M059J (cell line): ENCODE data around the gene SETD3. TPM values are rescaled to one million over a fixed set of nuclear protein-coding genes. Genes with fewer than 3 reads are reported as not detected.

Source experiments
- DNase-seq: peaks from one replicate; pipeline ENCODE4 v3.0.0-alpha.2; 2012; ENCODE audit warnings: low read depth
- total RNA-seq: library from RNA; depleted of rRNA; stranded (reverse); fragments of >200 nt; shearing (Covaris generic); gene quantifications from 2 replicates; pipeline ENCODE4 v1.2.3, GENCODE V29; 2014

The SETD3 gene
- total RNA-seq, 1 experiment from 2014 or later, result 41.5 TPM

DNA sequence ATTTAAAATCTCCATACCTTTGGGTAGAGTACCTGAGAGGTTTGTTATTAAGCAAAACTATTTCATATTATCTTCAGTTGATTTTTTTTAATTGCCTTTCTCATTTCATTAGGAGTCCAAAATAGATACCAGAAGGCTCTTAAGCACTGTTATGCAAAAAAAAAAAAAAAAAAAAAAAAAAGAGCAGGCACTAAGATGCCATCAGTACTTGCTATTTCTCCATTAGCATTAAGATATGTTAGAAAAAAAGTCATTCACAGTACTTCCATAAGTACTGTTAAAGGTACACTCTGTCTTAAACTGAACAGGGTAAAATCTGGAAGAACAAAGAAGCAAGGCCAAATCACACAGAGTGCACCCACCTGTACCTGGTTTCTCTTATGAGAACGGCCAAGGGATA, 57.2 kb downstream of the SETD3 start:
- DNase-seq, result no peak

- no peak for DNase-seq
Measured at GRCh38 chr14:99422228-99423010, 58.2 kb downstream of the SETD3 start.

GRCh38 chr14:99420711-99421110, 59.9 kb downstream of the SETD3 start:
- DNase-seq, result no peak

DNA sequence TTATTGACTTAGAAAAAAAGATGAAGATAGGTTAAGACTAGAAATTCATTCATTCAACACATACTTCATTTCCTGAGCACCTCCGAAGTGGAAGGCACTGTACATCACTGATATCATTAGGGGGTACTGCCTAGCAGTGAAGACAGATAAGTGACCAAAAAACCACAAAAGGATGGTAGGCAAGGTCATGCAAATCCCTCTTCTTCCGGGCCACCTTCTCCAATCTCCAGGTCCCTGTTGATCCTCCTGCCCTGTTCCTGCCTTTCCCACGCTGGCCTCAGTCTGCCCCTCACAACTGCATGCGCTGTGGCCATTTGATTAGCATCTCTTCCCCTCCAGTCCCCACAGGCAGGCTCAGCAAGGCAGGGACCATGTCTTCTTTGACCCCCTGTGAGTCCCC, 60.8 kb downstream of the SETD3 start:
- DNase-seq, result no peak

GRCh38 chr14:99418242-99418641, 62.4 kb downstream of the SETD3 start:
- DNase-seq, result no peak

GRCh38 chr14:99416909-99417308, 63.8 kb downstream of the SETD3 start:
- DNase-seq, result no peak

DNA sequence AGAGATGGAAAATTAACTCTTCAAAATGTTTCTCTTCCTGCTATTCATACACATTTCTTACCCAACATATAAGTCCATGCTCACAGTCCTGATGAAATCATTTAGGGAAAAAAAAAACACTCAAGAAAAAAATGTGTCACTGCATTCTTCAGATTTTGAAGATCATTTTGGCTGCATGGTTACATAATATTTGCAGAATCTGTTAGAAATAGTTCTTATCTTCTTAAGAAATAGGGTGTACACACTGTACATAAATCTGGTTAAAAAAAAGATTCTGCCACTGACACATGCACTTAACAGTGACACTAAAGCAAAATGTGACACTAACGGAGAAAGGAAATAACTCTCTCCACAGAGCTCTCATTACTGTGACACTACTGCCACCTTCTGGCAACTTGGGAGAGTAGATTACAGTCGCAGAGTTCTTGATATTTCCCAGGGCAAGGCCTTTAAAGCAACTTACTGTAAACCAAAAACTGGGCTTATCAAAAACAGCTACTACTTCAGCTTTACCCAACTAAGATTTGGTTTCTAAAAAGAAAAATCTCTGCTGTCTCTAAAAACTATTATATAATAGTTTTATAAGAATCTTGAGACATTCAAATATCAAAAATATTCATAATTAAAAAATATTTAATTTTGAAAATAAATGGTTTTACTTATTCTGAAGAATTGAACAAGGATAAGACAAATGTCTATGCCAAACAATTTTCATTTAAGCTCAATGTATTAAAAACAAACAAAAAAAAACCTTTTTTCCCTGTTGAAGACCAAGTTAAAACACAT, 65.0 kb downstream of the SETD3 start:
- peak; percentile 77 for DNase-seq

GRCh38 chr14:99413911-99414310, 66.7 kb downstream of the SETD3 start:
- DNase-seq, result no peak

DNA sequence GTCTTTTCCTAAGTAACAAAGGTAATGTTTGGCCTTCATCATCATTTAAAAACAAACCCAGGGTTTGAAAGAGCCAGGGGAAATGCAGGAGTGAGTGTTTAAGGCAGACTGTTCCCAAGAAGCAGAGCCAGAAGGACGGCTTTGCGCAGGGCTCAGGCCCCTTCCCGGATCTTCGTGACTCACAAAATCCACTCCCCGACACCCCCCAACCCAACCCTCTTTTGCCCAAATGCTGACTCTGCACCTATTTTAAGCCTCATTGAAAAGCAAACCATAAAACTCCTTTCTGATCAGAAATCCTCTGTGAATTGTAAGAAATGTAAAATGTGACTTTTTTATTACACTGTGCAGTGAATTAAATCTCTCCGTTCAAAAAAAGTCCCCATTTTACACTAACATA, 67.5 kb downstream of the SETD3 start:
- DNase-seq, result no peak

DNA sequence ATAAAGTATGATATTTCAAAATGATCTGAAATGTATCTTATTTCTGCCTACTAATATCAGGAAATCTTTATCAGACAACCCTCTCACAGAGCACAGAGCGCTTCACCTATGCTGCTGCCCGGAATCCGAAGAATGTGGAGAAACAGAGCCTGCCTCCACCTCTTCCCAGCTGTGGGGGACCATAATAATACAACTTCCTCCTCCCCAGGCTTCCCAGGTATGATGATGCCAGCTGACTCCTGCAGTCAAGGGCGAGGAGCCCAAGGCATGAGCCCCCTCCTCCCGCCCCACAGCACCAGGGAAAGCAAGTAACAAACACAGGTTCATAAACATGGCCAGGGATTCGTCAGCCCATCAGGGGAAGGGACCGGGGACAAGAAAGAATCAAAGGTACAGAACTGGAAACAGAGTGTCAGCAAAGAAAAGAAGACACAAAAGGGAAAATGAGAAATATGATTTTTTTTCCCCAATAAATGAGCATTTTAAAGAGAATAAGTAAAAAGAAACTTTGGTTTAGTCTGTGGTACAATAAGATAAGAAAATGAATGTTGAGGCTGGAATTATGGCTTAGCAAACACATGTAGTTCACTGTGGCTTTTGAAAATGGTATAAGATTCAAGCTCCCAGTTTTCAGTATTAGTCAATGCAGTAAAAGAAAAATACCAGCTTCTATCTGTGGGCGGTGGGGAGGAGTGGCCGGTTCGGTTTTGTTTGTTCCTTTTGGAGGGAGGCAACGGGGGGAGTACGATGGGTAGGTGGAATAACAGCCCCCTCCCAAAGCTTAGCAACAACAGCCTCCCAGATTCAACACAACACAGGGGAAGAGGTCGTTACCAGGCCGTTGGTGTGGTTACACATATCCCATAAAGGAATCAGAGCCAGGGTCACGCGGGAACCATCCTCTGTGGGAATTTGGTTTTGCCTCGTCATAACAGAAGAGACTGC, 68.3 kb downstream of the SETD3 start:
- DNase-seq, result peak; percentile 7

DNA sequence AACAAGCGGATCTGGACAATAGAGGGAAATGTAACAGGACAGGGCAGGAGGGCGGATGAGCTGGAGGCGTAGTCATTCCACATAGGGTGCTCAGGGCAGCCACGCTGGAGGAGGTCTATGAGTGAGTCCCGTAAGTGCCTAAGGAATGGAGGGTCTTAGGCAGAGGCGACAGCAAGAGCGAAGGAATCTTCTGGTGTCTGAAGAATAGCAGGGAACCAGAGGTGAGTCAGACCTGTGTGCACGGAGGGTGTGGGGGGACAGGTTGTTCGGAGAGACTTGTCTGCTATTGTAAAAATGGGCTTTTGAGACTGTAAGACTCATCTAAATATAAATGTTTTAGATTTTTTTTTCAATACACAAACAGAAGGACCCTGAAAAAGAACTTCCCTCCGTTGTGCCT, 70.6 kb downstream of the SETD3 start:
- no peak for DNase-seq

DNA sequence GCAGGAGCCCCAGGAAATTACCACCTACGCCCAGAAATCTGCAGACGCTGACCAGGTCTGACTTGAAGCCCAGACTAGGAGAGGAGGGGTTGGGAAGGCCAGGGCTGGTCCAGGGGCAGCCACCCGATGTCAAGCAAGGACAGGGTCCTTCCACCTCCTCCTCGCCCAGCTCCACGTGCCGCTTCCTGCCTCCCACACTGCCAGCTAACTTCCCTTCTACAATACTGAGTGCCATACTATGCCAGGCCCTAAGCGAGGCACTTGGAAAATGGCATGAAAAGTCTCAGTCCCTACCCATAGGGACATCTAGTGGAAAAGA, 71.7 kb downstream of the SETD3 start:
- DNase-seq, result no peak

DNA sequence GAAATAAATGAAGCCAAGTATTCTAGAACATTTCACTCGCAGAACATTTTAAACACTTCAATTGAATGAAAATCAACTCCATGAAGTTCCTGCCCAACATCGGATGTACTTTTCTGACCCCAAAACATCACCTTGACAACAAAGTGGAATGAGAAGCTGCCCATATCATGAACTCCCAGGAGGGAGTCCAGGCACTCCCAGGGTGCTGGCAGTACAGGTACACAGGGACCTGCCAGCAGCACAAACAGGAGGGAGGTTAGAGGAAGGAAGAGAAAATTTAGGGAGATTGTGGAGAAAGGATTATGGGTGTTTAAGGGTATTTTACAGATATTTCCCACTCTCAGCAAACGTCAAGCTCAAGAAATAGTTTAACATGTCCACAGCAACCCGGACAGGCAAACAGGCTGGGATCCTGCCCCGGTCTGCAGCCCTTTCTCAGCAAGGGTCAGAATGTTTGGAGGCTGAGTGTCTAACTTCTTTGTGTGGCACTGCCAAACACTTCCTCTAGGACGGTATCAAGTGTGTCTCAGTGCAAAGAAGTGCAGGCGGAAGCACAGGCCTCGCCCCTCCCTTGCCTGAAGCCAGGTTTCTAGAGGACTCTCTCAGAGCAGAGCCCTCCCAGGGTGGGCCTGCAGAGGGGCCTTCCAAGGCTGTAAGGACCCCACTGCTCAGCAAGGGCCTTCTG, 72.2 kb downstream of the SETD3 start:
- no peak for DNase-seq

DNA sequence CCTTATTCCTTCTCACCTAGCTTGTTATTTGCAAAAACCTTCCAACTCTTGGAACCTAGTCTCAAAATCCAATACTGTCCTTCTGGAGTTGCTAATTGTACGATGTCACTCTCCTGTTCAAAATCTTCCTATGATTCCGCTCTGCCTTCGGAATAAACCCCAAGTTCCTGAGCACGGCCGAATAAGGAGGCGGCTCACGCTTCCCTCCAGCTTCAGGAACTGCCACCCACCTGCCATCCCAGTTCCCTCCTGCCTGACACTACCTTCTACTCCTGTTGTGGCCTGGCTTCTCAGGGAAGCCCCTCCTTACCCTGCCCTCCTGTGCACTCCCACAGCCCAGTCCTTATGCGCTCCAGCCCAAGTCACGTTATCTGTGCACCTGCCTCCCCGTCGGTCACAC, 73.2 kb downstream of the SETD3 start:
- DNase-seq, result no peak

DNA sequence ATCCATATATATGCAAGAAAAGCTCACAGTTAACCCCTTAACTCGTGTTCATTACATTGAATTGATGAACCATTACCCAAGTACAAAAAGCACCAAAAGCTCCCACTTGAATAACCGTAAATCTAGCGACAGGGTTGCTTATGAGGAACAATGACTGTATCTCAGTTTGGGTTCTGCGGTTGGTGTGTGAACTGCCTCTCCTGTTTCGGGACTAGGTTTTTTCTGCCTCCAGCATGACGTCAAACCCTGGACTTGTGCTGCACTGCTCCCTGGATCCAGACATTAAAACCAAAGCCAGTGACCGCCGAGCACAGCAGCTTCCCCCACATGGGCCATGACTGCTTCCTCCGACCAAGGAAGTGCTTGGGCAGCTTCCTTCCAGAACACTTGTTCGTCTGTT, 77.7 kb downstream of the SETD3 start:
- DNase-seq, result no peak

- DNase-seq, result no peak
Measured at GRCh38 chr14:99402285-99402648, 78.4 kb downstream of the SETD3 start.

DNA sequence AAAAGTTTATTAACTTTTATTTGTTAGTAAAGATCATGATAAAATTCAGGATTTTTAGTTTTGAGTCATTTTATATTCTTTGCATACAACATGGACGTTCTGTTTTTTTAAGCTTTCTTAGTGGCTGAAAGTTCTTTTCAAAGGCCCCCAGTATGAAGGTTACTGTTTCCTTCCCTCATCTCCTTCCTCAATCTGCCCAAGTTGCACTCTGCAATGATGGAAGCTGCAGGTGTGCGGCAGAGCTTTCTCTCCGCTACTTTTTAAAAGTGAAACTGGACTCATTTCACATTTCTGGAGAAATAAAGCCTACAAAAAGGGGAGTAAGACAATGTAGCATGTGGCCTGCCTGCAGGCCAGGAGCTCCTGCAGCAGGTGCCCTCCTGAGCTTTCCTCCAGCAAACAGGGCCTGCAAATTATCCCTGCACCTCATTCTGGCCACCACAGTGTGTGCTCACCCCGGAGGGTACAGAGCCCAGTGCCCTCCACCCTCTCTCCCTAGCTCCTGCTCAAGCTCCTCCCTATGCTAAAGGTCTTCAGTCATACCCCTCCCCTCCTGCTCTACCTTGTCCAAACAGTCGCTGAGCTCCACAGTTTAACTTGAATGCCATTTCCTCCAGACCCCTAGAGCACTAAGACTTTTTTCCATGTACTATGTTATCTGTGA, 78.9 kb downstream of the SETD3 start:
- DNase-seq, result no peak

DNA sequence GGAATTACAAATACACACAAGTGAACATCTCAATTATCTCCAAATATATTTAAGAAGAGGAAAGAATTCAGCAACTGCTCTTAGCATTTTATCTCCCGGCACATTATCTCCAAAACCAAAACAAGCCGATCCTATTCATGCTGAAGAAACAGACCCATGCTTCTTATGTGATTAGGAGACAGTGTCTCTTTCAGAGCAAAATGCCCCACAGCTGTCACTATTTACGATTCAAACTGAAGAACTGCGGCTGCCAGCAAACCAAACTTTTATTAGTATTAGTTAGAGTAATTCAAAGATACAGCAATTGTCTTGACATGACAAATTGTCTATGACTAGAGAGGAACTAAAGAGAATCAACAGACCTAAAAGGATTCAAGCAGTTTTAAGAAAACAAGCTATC, 79.4 kb downstream of the SETD3 start:
- DNase-seq, result no peak

GRCh38 chr14:99397698-99398097, 83.0 kb downstream of the SETD3 start:
- DNase-seq, result no peak

- peak; percentile 82 for DNase-seq
Measured at GRCh38 chr14:99395909-99396530, 84.6 kb downstream of the SETD3 start.
